ENCODE measurements around the gene EFNA1. TPM values are rescaled to one million over a fixed set of nuclear protein-coding genes. Genes with fewer than 3 reads are reported as not detected.

EFNA1 gene
- total and polyA plus RNA-seq, 2 donors (not counting 3 experiments of a cell fraction or from before 2014, with no cell fraction given) = 107 to 289 TPM

DNA sequence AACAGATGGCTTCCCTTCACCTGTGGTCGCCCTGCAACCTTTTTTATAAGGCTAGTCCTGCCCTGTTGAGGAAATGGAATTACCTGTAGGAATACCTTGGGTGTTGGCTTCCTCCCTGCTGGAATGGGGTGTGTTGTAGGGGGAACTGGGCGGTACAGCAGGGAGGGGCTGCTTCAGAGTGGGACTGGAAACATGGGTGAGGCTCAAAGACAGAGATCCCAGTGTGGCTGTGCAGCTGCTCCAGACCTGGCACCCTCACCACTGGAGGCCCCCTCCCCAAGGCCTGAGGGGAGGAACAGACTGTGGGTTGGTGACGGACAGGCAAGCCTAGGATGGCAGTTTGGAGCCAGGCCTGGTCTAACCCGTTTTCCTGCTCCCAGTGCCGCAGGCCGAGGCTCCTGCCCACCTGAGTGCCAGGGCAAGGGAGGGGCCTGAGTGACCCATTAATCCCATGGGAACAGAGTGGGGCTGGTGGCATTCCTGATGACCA is 44.6 kb upstream of the EFNA1 start:
- H2AFZ ChIP-seq (ENCODE audit: low read depth, low read length) = no peak overlapping the region
- H4K20me1 ChIP-seq (replicated peaks; ENCODE audit: control insufficient read depth, extremely low read depth, insufficient read depth, low read length) = no peaks in the 10 kb centered on the region
- no peaks in the 10 kb centered on the region for H3K79me2 ChIP-seq (ENCODE audit: control insufficient read depth, insufficient read depth, low read length)
- no peaks in the 10 kb centered on the region for H3K9me1 ChIP-seq (replicated peaks; ENCODE audit: control insufficient read depth, extremely low read depth, insufficient read depth, low read length)
- H3K36me3 ChIP-seq (ENCODE audit: control insufficient read depth in 2 of 2, extremely low read depth in 1 of 2, insufficient read depth in 2 of 2, low read length in 2 of 2) = no peaks in the 10 kb centered on the region
- DNase-seq (ENCODE audit: low read depth, low spot score) (no peak), FAIRE-seq (no peak)
- BruUV-seq (replicated peaks) = no TSS peak
- dilution Hi-C loops (cut with MboI; ENCODE audit: extremely low pct_ligation_motif_present, low sequenced_read_pairs) = no loop called here
- H3K9ac ChIP-seq (replicated peaks; ENCODE audit: extremely low read depth, insufficient read depth, low read length) = no peak overlapping the region
- no peak overlapping the region for H3K27ac ChIP-seq (ENCODE audit: insufficient read depth, low read depth, low read length)
- ChIA-PET CTCF (interaction anchor here (1.0 kb wide), 1 partner anchor 176 kb away, joined by 3 read pairs; no protein-coding TSS in a partner anchor), POLR2A (no interaction called here)
- no peak overlapping the region for H3K4me2 ChIP-seq (ENCODE audit: insufficient read depth, low read length)
- no peaks in the 10 kb centered on the region for H3K9me3 ChIP-seq (replicated peaks; ENCODE audit: control insufficient read depth, insufficient read depth, low read length)
- intact Hi-C loops (cut with micrococcal nuclease) = no loop called here
- TF ChIP-seq MYC (IDR thresholded peaks at IDR 0.05; ENCODE audit: low read depth, low read length) (no peak), FOS (IDR thresholded peaks at IDR 0.05; ENCODE audit: borderline replicate concordance, insufficient read depth, low read length) (no peak), POLR2A (IDR thresholded peaks at IDR 0.05; ENCODE audit: low read depth, low read length) (no peak), EZH2 (IDR thresholded peaks at IDR 0.05; ENCODE audit: borderline replicate concordance, low read depth, low read length, severe bottlenecking) (no peak), JUN (IDR thresholded peaks at IDR 0.05; ENCODE audit: borderline replicate concordance, insufficient read depth, insufficient read length, low read depth) (no peak), GATA2 (IDR thresholded peaks at IDR 0.05; ENCODE audit: insufficient read depth, insufficient read length, low read depth, low read length) (no peak), POLR2AphosphoS5 (IDR thresholded peaks at IDR 0.05; ENCODE audit: insufficient read depth, low read depth, low read length) (no peak)
- TF ChIP-seq, protein P1, sequence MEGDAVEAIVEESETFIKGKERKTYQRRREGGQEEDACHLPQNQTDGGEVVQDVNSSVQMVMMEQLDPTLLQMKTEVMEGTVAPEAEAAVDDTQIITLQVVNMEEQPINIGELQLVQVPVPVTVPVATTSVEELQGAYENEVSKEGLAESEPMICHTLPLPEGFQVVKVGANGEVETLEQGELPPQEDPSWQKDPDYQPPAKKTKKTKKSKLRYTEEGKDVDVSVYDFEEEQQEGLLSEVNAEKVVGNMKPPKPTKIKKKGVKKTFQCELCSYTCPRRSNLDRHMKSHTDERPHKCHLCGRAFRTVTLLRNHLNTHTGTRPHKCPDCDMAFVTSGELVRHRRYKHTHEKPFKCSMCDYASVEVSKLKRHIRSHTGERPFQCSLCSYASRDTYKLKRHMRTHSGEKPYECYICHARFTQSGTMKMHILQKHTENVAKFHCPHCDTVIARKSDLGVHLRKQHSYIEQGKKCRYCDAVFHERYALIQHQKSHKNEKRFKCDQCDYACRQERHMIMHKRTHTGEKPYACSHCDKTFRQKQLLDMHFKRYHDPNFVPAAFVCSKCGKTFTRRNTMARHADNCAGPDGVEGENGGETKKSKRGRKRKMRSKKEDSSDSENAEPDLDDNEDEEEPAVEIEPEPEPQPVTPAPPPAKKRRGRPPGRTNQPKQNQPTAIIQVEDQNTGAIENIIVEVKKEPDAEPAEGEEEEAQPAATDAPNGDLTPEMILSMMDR (IDR thresholded peaks at IDR 0.05; ENCODE audit: extremely low read depth in 1 of 2, insufficient read depth in 1 of 2, low read depth in 1 of 2, low read length in 2 of 2) = no peak
- TF ChIP-seq, protein P2, sequence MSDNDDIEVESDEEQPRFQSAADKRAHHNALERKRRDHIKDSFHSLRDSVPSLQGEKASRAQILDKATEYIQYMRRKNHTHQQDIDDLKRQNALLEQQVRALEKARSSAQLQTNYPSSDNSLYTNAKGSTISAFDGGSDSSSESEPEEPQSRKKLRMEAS (IDR thresholded peaks at IDR 0.05; ENCODE audit: insufficient read depth, insufficient read length) = no peak
- peaks cover 35 to 46% of the 10 kb centered on the region in 2 experiments for H3K27me3 ChIP-seq (ENCODE audit: control insufficient read depth in 2 of 2, insufficient read depth in 2 of 2, low read length in 2 of 2)
- no peak overlapping the region for H3K4me3 ChIP-seq (replicated peaks in 1 of 3; ENCODE audit: insufficient read depth in 1 of 3, low read depth in 1 of 3, low read length in 3 of 3)
- H3K4me1 ChIP-seq (ENCODE audit: control insufficient read depth, extremely low read depth, insufficient read depth, low read length) = peaks cover 15% of the 10 kb centered on the region
